ENCODE results near the gene NAPB.

DNA sequence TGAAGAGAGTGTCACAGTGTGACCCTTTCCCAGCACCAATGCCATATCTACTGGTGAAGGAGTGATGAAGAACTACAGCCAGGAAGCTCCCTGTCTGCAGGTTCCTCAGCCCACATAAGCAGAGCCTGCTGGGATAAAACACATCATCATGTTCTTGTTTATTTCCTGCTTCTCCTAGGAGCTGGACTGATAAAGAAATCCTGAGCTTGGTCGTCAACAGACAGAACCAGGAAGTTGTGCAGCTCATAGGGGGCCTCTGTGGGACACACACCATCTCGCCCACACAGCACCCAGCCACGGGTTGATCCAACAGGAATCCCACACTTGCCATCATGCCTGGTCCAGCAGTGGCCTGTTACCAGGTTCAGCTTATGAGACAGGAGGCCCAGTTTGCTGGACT lies 15.4 kb upstream of the NAPB start:
- TF ChIP-seq, protein P1, sequence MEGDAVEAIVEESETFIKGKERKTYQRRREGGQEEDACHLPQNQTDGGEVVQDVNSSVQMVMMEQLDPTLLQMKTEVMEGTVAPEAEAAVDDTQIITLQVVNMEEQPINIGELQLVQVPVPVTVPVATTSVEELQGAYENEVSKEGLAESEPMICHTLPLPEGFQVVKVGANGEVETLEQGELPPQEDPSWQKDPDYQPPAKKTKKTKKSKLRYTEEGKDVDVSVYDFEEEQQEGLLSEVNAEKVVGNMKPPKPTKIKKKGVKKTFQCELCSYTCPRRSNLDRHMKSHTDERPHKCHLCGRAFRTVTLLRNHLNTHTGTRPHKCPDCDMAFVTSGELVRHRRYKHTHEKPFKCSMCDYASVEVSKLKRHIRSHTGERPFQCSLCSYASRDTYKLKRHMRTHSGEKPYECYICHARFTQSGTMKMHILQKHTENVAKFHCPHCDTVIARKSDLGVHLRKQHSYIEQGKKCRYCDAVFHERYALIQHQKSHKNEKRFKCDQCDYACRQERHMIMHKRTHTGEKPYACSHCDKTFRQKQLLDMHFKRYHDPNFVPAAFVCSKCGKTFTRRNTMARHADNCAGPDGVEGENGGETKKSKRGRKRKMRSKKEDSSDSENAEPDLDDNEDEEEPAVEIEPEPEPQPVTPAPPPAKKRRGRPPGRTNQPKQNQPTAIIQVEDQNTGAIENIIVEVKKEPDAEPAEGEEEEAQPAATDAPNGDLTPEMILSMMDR (IDR thresholded peaks at IDR 0.05) = no peak
- TF ChIP-seq POLR2AphosphoS5 (IDR thresholded peaks at IDR 0.05) (no peak), EP300 (IDR thresholded peaks at IDR 0.05) (no peak), POLR2A (IDR thresholded peaks at IDR 0.05) (no peak)

Measured in sigmoid colon (tissue), 4 donors.